ENCODE measurements around the gene CAMK2A.

- no peak for TF ChIP-seq NFE2L2 (IDR thresholded peaks at IDR 0.05; ENCODE audit: low read depth, low read length)
- TF ChIP-seq CTCF (conservative IDR thresholded peaks at IDR 0.05; ENCODE audit: low read depth, low read length), result no peak
- no peak for TF ChIP-seq CEBPB (IDR thresholded peaks at IDR 0.05; ENCODE audit: low read depth, low read length)
- no peak for TF ChIP-seq POLR2A (IDR thresholded peaks at IDR 0.05; ENCODE audit: low read depth, low read length)
Observed at GRCh38 chr5:150180241-150181026, 109.1 kb downstream of the CAMK2A start.

All from IMR-90 (cell line).